GM23338 (cell line): Measurements from ENCODE around the gene MS4A8. TPM values are rescaled to one million over a fixed set of nuclear protein-coding genes. Genes with fewer than 3 reads are reported as not detected.

Experiments
- ATAC-seq: fragments of 200-7000 bp; cut with Tn5 transposase; 3 replicates; pipeline ENCODE4 v1.9.1; 2020
- DNase-seq: peaks from one replicate; pipeline ENCODE4 v3.0.0-alpha.2; 2015; ENCODE audit warnings: low spot score
- H2AFZ ChIP-seq: fragments of 200-600 bp; sonication (generic); 2 replicates; pipeline ENCODE4 v1.8.0; 2016; ENCODE audit warnings: antibody characterized with exemption, mild to moderate bottlenecking, moderate library complexity
- H3F3A ChIP-seq: fragments of 200-600 bp; sonication (generic); replicated peaks from 2 replicates; pipeline ENCODE4 v1.8.0; 2017; ENCODE audit warnings: antibody characterized with exemption, mixed run types, low read depth
- H3K27ac ChIP-seq: fragments of 200-600 bp; sonication (generic); 2 replicates; pipeline ENCODE4 v1.6.1; 2016; ENCODE audit warnings: low read depth
- H3K27me3 ChIP-seq: fragments of 200-600 bp; sonication (generic); 2 replicates; pipeline ENCODE4 v1.8.0; 2016; ENCODE audit warnings: mild to moderate bottlenecking, mixed run types, moderate library complexity; ENCODE audit not compliant: insufficient read depth
- H3K36me3 ChIP-seq: fragments of 200-600 bp; sonication (generic); 2 replicates; pipeline ENCODE4 v1.8.0; 2016; ENCODE audit warnings: mild to moderate bottlenecking; ENCODE audit not compliant: insufficient read depth
- H3K4me1 ChIP-seq: fragments of 200-600 bp; sonication (generic); 2 replicates; pipeline ENCODE4 v1.8.0; 2016; ENCODE audit warnings: mild to moderate bottlenecking, moderate library complexity; ENCODE audit not compliant: insufficient read depth
- H3K4me2 ChIP-seq: fragments of 200-600 bp; sonication (generic); 2 replicates; pipeline ENCODE4 v1.7.1; 2017; ENCODE audit warnings: mixed run types
- H3K4me3 ChIP-seq: fragments of 200-600 bp; sonication (generic); 2 replicates; pipeline ENCODE4 v1.6.1; 2016; ENCODE audit warnings: mixed run types
- H3K79me2 ChIP-seq: fragments of 200-600 bp; sonication (generic); replicated peaks from 2 replicates; pipeline ENCODE4 v1.8.0; 2017; ENCODE audit warnings: mild to moderate bottlenecking; ENCODE audit not compliant: insufficient read depth
- H3K9me2 ChIP-seq: fragments of 200-600 bp; sonication (generic); 2 replicates; pipeline ENCODE4 v1.8.0; 2017; ENCODE audit not compliant: insufficient read depth
- H4K20me1 ChIP-seq: fragments of 200-600 bp; sonication (generic); replicated peaks from 2 replicates; pipeline ENCODE4 v1.8.0; 2017; ENCODE audit warnings: mild to moderate bottlenecking; ENCODE audit not compliant: insufficient read depth
- H3K27ac Mint-ChIP-seq: 2 replicates; pipeline ENCODE4 v1.8.0; 2020; ENCODE audit warnings: inconsistent platforms, mild to moderate bottlenecking, moderate library complexity, mixed read lengths
- H3K27me3 Mint-ChIP-seq: 3 replicates; pipeline ENCODE4 v1.8.0; 2022; ENCODE audit warnings: low read depth, mild to moderate bottlenecking, moderate library complexity, mixed read lengths, inconsistent platforms; ENCODE audit not compliant: insufficient read depth, poor library complexity
- H3K36me3 Mint-ChIP-seq: 3 replicates; pipeline ENCODE4 v1.8.0; 2021; ENCODE audit warnings: low read depth, mild to moderate bottlenecking, inconsistent platforms, moderate library complexity, mixed read lengths
- H3K4me1 Mint-ChIP-seq: 3 replicates; pipeline ENCODE4 v1.8.0; 2020; ENCODE audit warnings: mild to moderate bottlenecking, inconsistent platforms, mixed read lengths
- H3K4me3 Mint-ChIP-seq: 3 replicates; pipeline ENCODE4 v1.8.0; 2021; ENCODE audit warnings: moderate library complexity, mild to moderate bottlenecking, inconsistent platforms, mixed read lengths
- H3K9me3 Mint-ChIP-seq: 3 replicates; pipeline ENCODE4 v1.8.0; 2020; ENCODE audit warnings: moderate library complexity, mild to moderate bottlenecking, inconsistent platforms, mixed read lengths
- ZNF331 ChIP-seq: fragments of 250-450 bp; sonication (Bioruptor Pico); IDR thresholded peaks from 2 replicates; pipeline ENCODE4 v1.5.0; 2020; ENCODE audit warnings: low read depth, mild to moderate bottlenecking, moderate library complexity
- polyA plus RNA-seq: library from polyadenylated mRNA; unstranded; fragments of >200 nt; fragmentation: Nextera tagmentation; extraction: Ambion mirVana; gene quantifications from 2 replicates; pipeline ENCODE4 v1.2.1, GENCODE V29; 2016
- total RNA-seq: library from RNA; depleted of rRNA; stranded (reverse); fragments of >200 nt; shearing (Covaris generic); gene quantifications from 2 replicates; pipeline ENCODE4 v1.2.3, GENCODE V29; 2014
- TF ChIP-seq, protein P1 (sequence below): fragments of 250-450 bp; sonication (Bioruptor Pico); IDR thresholded peaks from 2 replicates; pipeline ENCODE4 v1.5.0; 2020; ENCODE audit warnings: mild to moderate bottlenecking, moderate library complexity

Gene MS4A8
- total and polyA plus RNA-seq, 2 experiments from 2014 or later = not detected

- no peak overlapping the region for H3K4me2 ChIP-seq
- no peak for DNase-seq
- no peaks in the 10 kb centered on the region for H3F3A ChIP-seq
- Mint-ChIP-seq H3K4me3 (no peak overlapping the region), H3K36me3 (no peaks in the 10 kb centered on the region; the same call in 1 of the 3 replicates), H3K4me1 (peaks cover 7% of the 10 kb centered on the region; the same call in 2 of the 3 replicates), H3K27ac (no peak overlapping the region), H3K9me3 (no peaks in the 10 kb centered on the region; the same call in none of the 3 replicates), H3K27me3 (peaks cover 9% of the 10 kb centered on the region)
- H3K9me2 ChIP-seq = no peaks in the 10 kb centered on the region
- no peaks in the 10 kb centered on the region for H3K79me2 ChIP-seq
- H3K36me3 ChIP-seq = no peaks in the 10 kb centered on the region
- no peaks in the 10 kb centered on the region for H3K4me1 ChIP-seq
- H3K27ac ChIP-seq = no peak overlapping the region
- no peaks in the 10 kb centered on the region for H3K27me3 ChIP-seq
- H2AFZ ChIP-seq = no peak overlapping the region
- ATAC-seq = no peak
- no peak overlapping the region for H3K4me3 ChIP-seq
- TF ChIP-seq, protein P1, sequence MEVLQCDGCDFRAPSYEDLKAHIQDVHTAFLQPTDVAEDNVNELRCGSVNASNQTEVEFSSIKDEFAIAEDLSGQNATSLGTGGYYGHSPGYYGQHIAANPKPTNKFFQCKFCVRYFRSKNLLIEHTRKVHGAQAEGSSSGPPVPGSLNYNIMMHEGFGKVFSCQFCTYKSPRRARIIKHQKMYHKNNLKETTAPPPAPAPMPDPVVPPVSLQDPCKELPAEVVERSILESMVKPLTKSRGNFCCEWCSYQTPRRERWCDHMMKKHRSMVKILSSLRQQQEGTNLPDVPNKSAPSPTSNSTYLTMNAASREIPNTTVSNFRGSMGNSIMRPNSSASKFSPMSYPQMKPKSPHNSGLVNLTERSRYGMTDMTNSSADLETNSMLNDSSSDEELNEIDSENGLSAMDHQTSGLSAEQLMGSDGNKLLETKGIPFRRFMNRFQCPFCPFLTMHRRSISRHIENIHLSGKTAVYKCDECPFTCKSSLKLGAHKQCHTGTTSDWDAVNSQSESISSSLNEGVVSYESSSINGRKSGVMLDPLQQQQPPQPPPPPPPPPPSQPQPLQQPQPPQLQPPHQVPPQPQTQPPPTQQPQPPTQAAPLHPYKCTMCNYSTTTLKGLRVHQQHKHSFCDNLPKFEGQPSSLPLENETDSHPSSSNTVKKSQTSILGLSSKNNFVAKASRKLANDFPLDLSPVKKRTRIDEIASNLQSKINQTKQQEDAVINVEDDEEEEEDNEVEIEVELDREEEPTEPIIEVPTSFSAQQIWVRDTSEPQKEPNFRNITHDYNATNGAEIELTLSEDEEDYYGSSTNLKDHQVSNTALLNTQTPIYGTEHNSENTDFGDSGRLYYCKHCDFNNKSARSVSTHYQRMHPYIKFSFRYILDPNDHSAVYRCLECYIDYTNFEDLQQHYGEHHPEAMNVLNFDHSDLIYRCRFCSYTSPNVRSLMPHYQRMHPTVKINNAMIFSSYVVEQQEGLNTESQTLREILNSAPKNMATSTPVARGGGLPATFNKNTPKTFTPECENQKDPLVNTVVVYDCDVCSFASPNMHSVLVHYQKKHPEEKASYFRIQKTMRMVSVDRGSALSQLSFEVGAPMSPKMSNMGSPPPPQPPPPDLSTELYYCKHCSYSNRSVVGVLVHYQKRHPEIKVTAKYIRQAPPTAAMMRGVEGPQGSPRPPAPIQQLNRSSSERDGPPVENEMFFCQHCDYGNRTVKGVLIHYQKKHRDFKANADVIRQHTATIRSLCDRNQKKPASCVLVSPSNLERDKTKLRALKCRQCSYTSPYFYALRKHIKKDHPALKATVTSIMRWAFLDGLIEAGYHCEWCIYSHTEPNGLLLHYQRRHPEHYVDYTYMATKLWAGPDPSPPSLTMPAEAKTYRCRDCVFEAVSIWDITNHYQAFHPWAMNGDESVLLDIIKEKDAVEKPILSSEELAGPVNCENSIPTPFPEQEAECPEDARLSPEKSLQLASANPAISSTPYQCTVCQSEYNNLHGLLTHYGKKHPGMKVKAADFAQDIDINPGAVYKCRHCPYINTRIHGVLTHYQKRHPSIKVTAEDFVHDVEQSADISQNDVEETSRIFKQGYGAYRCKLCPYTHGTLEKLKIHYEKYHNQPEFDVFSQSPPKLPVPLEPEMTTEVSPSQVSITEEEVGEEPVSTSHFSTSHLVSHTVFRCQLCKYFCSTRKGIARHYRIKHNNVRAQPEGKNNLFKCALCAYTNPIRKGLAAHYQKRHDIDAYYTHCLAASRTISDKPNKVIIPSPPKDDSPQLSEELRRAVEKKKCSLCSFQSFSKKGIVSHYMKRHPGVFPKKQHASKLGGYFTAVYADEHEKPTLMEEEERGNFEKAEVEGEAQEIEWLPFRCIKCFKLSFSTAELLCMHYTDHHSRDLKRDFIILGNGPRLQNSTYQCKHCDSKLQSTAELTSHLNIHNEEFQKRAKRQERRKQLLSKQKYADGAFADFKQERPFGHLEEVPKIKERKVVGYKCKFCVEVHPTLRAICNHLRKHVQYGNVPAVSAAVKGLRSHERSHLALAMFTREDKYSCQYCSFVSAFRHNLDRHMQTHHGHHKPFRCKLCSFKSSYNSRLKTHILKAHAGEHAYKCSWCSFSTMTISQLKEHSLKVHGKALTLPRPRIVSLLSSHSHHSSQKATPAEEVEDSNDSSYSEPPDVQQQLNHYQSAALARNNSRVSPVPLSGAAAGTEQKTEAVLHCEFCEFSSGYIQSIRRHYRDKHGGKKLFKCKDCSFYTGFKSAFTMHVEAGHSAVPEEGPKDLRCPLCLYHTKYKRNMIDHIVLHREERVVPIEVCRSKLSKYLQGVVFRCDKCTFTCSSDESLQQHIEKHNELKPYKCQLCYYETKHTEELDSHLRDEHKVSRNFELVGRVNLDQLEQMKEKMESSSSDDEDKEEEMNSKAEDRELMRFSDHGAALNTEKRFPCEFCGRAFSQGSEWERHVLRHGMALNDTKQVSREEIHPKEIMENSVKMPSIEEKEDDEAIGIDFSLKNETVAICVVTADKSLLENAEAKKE = no peak
- TF ChIP-seq ZNF331 = no peak
- H4K20me1 ChIP-seq = no peaks in the 10 kb centered on the region
Observed at GRCh38 chr11:60748821-60749220, 49.4 kb downstream of the MS4A8 start.

DNA sequence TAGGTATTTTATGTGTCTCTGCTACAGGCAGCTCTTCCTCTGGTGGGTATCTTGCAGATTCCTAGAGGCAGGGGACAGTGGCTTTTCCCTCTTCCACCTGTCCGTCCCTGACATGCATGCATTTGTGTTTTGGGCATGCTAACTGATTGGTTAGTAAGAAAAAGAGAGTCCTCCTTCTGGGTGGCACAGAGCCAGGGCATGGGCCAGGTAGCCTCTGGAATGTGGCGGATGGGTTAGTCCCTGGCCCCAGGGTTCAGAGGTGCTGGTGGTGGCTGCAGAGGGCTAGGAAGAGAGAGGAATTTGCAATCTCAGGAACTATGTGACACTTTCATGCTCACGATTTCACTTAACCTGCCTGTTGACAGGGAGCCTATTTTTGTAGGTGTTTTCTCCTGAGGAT lies 51.5 kb downstream of the MS4A8 start:
- H3K27ac Mint-ChIP-seq = no peak overlapping the region
- no peaks in the 10 kb centered on the region; the same call in 2 of the 3 replicates for H3K36me3 Mint-ChIP-seq
- no peak overlapping the region for H3K4me3 Mint-ChIP-seq

More for the DNA sequence above, 51.5 kb downstream of the MS4A8 start:
- Histone ChIP-seq H3K9me2 (no peaks in the 10 kb centered on the region), H2AFZ (no peak overlapping the region), H3K4me2 (no peak overlapping the region), H3K4me1 (no peaks in the 10 kb centered on the region), H3K27ac (no peak overlapping the region), H3K27me3 (no peaks in the 10 kb centered on the region), H3K79me2 (no peaks in the 10 kb centered on the region), H3K36me3 (no peaks in the 10 kb centered on the region), H3K4me3 (no peak overlapping the region), H4K20me1 (no peaks in the 10 kb centered on the region), H3F3A (no peaks in the 10 kb centered on the region)
- H3K27me3 Mint-ChIP-seq = peaks cover 7% of the 10 kb centered on the region
- H3K9me3 Mint-ChIP-seq = no peaks in the 10 kb centered on the region; the same call in 1 of the 3 replicates
- DNase-seq (no peak), ATAC-seq (no peak)
- no peaks in the 10 kb centered on the region for H3K4me1 Mint-ChIP-seq
- TF ChIP-seq, protein P1 = no peak
